Keratinocyte (primary cell): ENCODE measurements around the gene INSR.

Experiments
- EZH2 ChIP-seq: IDR thresholded peaks from one replicate; pipeline ENCODE4 v1.6.1; 2012; ENCODE audit warnings: inconsistent platforms, mild to moderate bottlenecking, low read length, moderate library complexity
- TF ChIP-seq, protein P1 (sequence below), 3 experiments: IDR thresholded peaks in 1 of 3; conservative IDR thresholded peaks in 1 of 3; optimal IDR thresholded peaks in 1 of 3; 2 replicates in 2 of 3; 3 replicates in 1 of 3; pipeline versions ENCODE3 to v1.5.1; 2011; ENCODE audit warnings: low read length in 3 of 3, mild to moderate bottlenecking in 3 of 3, moderate library complexity in 2 of 3, control low read depth in 1 of 3, inconsistent platforms in 1 of 3; ENCODE audit not compliant: insufficient read depth in 2 of 3; ENCODE audit errors: extremely low read depth in 1 of 3

DNA sequence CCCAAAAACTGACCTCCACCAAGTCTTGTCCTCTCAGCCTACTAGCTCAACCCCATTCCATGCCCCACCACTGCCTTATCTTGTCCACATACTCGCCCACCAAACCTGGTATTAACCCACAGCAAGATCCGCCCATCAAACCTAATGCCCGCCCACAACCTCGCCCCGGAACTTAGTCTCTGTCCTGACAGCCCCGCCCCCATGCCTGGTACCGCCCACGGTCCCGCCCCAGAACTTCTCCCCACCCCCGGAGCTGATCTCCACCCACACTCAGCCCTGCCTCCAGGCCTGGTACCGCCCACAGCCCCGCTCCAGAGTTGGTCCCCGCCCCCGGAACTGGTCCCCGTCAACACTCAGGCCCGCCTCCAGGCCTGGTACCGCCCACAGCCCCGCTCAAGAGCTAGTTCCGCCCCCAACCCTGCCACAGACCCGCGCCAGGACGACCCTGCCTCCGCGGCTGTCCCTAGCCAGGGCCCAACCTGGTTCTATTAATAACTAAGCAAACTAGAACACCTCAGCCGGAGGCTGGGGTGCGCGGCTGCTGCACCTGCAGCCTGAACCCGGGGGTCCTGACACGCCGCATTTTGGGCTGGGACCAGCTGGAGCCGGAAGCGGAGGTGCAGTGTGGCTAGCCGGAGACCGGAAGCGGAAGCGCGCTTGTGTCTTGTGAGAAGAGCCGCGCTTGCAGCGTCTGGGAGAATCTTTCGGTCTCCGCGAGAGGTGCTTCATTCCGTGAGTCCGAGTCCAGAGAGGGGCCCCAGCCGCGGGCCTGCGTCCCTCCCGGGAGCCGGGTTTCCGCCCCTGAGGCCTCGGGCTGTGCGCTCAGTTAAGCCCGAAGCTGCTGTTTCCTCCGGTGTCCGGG lies 224.9 kb downstream of the INSR start, which contains the start of gene ZNF557:
- TF ChIP-seq, protein P1, sequence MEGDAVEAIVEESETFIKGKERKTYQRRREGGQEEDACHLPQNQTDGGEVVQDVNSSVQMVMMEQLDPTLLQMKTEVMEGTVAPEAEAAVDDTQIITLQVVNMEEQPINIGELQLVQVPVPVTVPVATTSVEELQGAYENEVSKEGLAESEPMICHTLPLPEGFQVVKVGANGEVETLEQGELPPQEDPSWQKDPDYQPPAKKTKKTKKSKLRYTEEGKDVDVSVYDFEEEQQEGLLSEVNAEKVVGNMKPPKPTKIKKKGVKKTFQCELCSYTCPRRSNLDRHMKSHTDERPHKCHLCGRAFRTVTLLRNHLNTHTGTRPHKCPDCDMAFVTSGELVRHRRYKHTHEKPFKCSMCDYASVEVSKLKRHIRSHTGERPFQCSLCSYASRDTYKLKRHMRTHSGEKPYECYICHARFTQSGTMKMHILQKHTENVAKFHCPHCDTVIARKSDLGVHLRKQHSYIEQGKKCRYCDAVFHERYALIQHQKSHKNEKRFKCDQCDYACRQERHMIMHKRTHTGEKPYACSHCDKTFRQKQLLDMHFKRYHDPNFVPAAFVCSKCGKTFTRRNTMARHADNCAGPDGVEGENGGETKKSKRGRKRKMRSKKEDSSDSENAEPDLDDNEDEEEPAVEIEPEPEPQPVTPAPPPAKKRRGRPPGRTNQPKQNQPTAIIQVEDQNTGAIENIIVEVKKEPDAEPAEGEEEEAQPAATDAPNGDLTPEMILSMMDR (optimal IDR thresholded peaks at IDR 0.05 in 1 of 3, IDR thresholded peaks at IDR 0.05 in 1 of 3, conservative IDR thresholded peaks at IDR 0.05 in 1 of 3; ENCODE audit: extremely low read depth in 1 of 3, insufficient read depth in 2 of 3, low read length in 3 of 3), result no peak
- TF ChIP-seq EZH2, result no peak
